Stimulated activated CD8-positive, alpha-beta memory T cell treated with anti-CD3 and anti-CD28 coated beads, Interleukin-15, amount 100 ng/mL, for 24 hours (primary cell): Measurements from ENCODE around the gene MSN.
"Not testable (repeated sequence)": the region's sequence is repeated elsewhere in the genome, so short reads cannot be mapped to it uniquely, and the experiment has no call there.

Source experiments
- DNase-seq: peaks from one replicate; pipeline ENCODE4 v3.0.0-alpha.2; 2020; ENCODE audit warnings: low read depth

MSN gene

DNA sequence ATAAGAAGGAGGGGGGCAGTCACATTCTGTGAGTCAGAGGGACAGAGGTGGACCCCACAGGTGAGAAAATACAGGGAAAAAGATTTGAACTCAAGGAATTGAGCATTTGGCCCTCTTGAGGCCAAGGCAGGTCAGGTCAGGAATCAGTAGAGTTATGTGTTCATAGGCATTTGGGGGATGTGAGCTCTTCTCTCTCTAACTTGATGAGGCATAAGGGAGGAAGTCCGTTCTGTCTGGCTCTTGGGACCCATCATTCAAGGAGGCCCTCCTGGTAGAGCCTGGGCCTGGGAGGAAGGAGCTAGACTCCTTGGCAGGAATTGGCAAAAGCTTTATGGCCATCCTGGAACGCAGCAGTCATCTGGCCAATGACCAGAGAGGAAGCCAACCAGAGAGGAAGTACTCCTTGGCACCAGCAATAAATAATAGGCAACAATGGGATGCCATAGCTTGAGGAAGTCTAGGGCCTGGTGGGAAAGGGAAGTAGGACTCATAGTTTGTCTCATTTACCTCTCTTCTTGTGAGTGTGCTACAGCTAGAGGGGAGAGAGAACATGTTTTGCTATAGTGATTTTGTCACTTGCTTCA lies 53.0 kb downstream of the MSN start:
- no peak for DNase-seq

GRCh38 chrX:65723706-65724105 lies 56.3 kb downstream of the MSN start:
- no peak for DNase-seq

DNA sequence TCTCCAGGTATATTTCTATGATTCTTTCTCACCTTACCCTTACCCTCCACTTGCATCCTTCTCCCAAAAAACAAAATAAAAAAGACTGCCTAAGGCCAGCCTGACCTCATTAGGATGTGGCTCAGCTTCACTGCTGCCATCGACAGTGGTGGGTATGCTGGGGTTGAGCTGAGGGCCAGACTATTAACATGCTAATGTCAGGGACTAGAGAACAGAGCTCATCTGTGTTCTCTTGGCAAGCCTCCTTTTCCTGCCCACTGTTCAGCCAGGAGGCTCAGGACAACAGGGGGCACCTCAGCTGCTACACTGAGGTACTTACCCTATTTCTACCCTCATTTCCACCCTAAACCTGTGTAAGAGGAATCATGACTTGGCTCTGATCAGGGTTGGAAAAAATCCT lies 59.3 kb downstream of the MSN start:
- no peak for DNase-seq

GRCh38 chrX:65731684-65732289 lies 64.3 kb downstream of the MSN start:
- no peak for DNase-seq

DNA sequence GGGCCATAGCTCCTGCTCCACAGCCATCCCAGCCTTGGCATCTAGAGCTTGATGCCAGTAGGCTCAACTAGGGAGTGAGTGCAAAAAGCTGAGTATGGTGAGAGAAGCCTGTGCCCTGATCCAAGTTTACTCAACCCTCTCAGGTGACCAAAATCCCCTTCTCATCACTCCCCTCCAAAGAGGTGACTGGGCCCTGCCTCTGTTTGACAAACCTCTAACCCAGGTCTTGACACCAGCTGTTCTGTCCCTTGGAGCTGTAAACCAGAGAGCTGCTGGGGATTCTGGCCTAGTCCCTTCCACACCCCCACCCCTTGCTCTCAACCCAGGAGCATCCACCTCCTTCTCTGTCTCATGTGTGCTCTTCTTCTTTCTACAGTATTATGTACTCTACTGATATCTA lies 73.5 kb downstream of the MSN start:
- no peak for DNase-seq

GRCh38 chrX:65741823-65742222 lies 74.4 kb downstream of the MSN start:
- no peak for DNase-seq

DNA sequence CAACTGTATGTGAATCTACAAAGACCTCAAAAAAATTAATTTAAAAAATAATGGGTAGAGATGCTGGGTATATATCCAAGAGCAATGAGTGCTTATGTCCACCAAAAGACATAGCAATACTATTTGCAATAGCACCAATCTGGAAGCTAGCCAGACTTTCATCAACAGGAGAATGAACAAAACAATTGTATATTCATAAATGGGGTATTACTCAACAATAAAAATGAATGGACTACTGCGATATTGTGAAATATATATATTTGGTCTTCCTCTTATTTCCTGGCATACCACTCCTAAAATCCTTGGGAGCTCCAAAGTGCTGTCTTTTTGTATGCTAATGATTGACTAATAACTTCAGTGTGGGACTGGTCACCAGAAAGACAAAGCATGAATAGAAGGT lies 77.5 kb downstream of the MSN start:
- no peak for DNase-seq

GRCh38 chrX:65745427-65745826 lies 78.0 kb downstream of the MSN start:
- no peak for DNase-seq

- DNase-seq: no peak
Observed at GRCh38 chrX:65745992-65746391, 78.5 kb downstream of the MSN start.

GRCh38 chrX:65750674-65751469 lies 83.4 kb downstream of the MSN start:
- no peak for DNase-seq

- DNase-seq: no peak
Observed at GRCh38 chrX:65751519-65751918, 84.1 kb downstream of the MSN start.

GRCh38 chrX:65752294-65752693 lies 84.8 kb downstream of the MSN start:
- no peak for DNase-seq

DNA sequence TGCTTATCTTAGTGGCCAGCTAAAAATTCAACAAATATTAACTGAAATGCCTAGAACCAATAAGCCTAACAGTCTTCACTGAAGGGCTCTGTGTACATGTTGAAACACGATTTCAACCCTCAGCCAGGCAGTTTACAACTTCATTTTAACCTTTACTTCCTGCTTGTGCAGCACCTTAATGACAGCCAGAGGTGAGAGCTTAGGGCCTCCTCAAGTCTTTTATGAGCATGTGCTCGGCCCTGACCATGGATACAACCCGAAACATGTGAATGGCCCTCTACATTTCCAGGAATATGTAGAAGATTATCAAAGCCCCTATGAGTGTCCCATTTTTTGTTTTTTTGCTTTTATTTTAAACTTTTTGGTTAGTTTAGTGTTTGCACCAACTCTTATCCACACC lies 88.3 kb downstream of the MSN start:
- no peak for DNase-seq

- no peak for DNase-seq
Observed at GRCh38 chrX:65757943-65758342, 90.5 kb downstream of the MSN start.

GRCh38 chrX:65758505-65758904 lies 91.1 kb downstream of the MSN start:
- no peak for DNase-seq

GRCh38 chrX:65759525-65759924 lies 92.1 kb downstream of the MSN start:
- not testable (repeated sequence) for DNase-seq

GRCh38 chrX:65769564-65770292 lies 102.3 kb downstream of the MSN start:
- no peak for DNase-seq

DNA sequence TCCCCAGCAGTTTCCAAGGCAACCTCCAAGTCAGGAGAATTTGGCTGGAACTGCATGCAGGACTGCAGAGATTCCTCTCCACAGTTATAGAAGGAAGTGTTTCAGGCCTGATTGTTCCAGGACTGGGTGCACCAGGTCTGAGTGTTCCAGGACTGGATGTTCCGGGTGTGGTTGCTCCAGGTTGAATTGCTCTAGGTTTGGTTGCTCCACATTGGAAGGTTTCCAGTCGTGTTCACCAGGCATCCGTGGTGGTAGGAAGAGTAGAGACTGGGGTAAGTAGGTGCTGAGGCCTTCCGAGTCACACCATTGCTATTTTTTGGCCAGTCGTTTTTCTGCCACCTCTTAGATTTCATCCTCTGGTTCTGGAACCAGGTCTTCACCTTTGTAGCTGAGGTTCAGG lies 105.4 kb downstream of the MSN start:
- DNase-seq: no peak

DNA sequence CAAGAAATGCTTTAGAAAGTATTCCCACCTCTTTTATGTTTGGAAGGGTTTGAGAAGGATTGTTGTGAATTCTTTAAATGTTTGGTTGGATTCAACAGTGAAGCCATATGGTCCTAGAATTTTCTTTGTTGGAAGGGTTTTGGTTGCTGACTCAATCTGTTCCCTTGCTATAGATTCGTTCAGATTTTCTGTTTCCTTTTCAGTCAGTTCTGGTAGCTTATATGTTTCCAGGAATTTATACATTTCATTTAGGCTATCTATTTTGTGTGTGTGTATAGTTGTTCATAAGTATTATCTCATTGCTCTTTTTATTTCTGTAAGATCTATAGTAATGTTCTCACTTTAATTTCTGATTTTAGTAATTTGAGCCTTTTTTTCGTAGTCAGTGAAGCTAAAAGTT lies 114.4 kb downstream of the MSN start:
- no peak for DNase-seq

GRCh38 chrX:65783746-65784145 lies 116.3 kb downstream of the MSN start:
- DNase-seq: no peak
